SH-SY5Y (cell line): ENCODE measurements around the gene SETDB2.

Experiments used
- GATA2 ChIP-seq: IDR thresholded peaks from 2 replicates; pipeline ENCODE4 v1.6.1; 2011; ENCODE audit warnings: mild to moderate bottlenecking, low read depth, low read length
- GATA3 ChIP-seq: IDR thresholded peaks from 2 replicates; pipeline ENCODE4 v1.6.1; 2011; ENCODE audit warnings: low read depth, mild to moderate bottlenecking, low read length, moderate library complexity

DNA sequence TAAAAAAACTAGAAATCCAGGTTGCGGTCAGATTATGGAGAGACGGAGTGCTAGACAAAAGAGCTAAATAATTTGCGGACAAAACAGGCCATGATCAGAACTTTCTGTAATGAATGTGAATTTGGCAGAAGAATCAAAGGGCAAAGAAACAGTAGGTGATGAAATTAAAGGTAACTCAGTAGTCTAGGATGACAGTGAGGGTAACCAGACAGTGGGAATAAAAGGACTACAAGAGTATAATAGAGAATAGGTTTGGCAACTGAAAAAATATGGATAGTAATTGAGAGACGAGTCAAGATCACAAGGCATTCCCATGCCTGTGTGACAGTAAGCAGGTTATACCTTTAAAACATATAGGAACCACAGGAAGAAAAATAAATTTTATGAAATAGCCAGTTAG lies 36.1 kb upstream of the SETDB2 start:
- TF ChIP-seq GATA3 (no peak), GATA2 (no peak)
